Measurements from ENCODE around the gene HSH2D. TPM values are rescaled to one million over a fixed set of nuclear protein-coding genes. Genes with fewer than 3 reads are reported as not detected.

The HSH2D gene
- total RNA-seq, 1 donor from 2014 or later: 0.46 TPM

GRCh38 chr19:16191216-16191908 lies 47.9 kb downstream of the HSH2D start:
- no peak for TF ChIP-seq CTCF (IDR thresholded peaks at IDR 0.05; ENCODE audit: insufficient read depth, low read length, poor library complexity, severe bottlenecking)
- Histone ChIP-seq H3K36me3 (ENCODE audit: control insufficient read depth, insufficient read depth, low read length) (peaks cover 2% of the 10 kb centered on the region), H3K4me3 (ENCODE audit: low read depth, low read length) (no peak overlapping the region), H3K27me3 (ENCODE audit: control insufficient read depth, insufficient read depth, low read length) (no peaks in the 10 kb centered on the region)
- no peak for DNase-seq (ENCODE audit: low read depth)

- no peak for TF ChIP-seq CTCF (IDR thresholded peaks at IDR 0.05; ENCODE audit: insufficient read depth, low read length, poor library complexity, severe bottlenecking)
- Histone ChIP-seq H3K36me3 (ENCODE audit: control insufficient read depth, insufficient read depth, low read length) (peaks cover 2% of the 10 kb centered on the region), H3K27me3 (ENCODE audit: control insufficient read depth, insufficient read depth, low read length) (no peaks in the 10 kb centered on the region), H3K4me3 (ENCODE audit: low read depth, low read length) (no peak overlapping the region)
- no peak for DNase-seq (ENCODE audit: low read depth)
Measured at GRCh38 chr19:16193466-16193865, 50.0 kb downstream of the HSH2D start.

GRCh38 chr19:16197188-16197621 lies 53.7 kb downstream of the HSH2D start:
- no peak for TF ChIP-seq CTCF (IDR thresholded peaks at IDR 0.05; ENCODE audit: insufficient read depth, low read length, poor library complexity, severe bottlenecking)
- H3K4me3 ChIP-seq (ENCODE audit: low read depth, low read length): peak overlapping the region; percentile 100
- H3K36me3 ChIP-seq (ENCODE audit: control insufficient read depth, insufficient read depth, low read length): no peaks in the 10 kb centered on the region
- no peaks in the 10 kb centered on the region for H3K27me3 ChIP-seq (ENCODE audit: control insufficient read depth, insufficient read depth, low read length)
- peak; percentile 5 for DNase-seq (ENCODE audit: low read depth)

GRCh38 chr19:16197622-16198369 lies 54.3 kb downstream of the HSH2D start, which contains the start of gene AP1M1:
Gene AP1M1 (plus strand): TSS chr19:16197911. CDS start chr19:16198027, 116 bp downstream.
- TF ChIP-seq CTCF (IDR thresholded peaks at IDR 0.05; ENCODE audit: insufficient read depth, low read length, poor library complexity, severe bottlenecking): no peak
- H3K27me3 ChIP-seq (ENCODE audit: control insufficient read depth, insufficient read depth, low read length): no peaks in the 10 kb centered on the region
- DNase-seq (ENCODE audit: low read depth): peak; percentile 93
- no peaks in the 10 kb centered on the region for H3K36me3 ChIP-seq (ENCODE audit: control insufficient read depth, insufficient read depth, low read length)
- H3K4me3 ChIP-seq (ENCODE audit: low read depth, low read length): peak within 1 kb of the TSS; percentile 100

- H3K4me3 ChIP-seq (ENCODE audit: low read depth, low read length): peak overlapping the region; percentile 100
- no peak for DNase-seq (ENCODE audit: low read depth)
- H3K27me3 ChIP-seq (ENCODE audit: control insufficient read depth, insufficient read depth, low read length): no peaks in the 10 kb centered on the region
- no peak for TF ChIP-seq CTCF (IDR thresholded peaks at IDR 0.05; ENCODE audit: insufficient read depth, low read length, poor library complexity, severe bottlenecking)
- H3K36me3 ChIP-seq (ENCODE audit: control insufficient read depth, insufficient read depth, low read length): no peaks in the 10 kb centered on the region
Measured at GRCh38 chr19:16198370-16198651, 54.8 kb downstream of the HSH2D start.

Measured in kidney epithelial cell (primary cell).